SK-N-MC (cell line): ENCODE results near the gene IQSEC1.

Source experiments
- EZH2 ChIP-seq: fragments of 200-600 bp; sonication (generic); IDR thresholded peaks from one replicate; pipeline ENCODE4 v1.6.1; 2017; ENCODE audit warnings: antibody characterized with exemption
- POLR2AphosphoS5 ChIP-seq: IDR thresholded peaks from 2 replicates; pipeline ENCODE4 v1.6.1; 2012; ENCODE audit warnings: mild to moderate bottlenecking, low read depth, low read length, borderline replicate concordance

DNA sequence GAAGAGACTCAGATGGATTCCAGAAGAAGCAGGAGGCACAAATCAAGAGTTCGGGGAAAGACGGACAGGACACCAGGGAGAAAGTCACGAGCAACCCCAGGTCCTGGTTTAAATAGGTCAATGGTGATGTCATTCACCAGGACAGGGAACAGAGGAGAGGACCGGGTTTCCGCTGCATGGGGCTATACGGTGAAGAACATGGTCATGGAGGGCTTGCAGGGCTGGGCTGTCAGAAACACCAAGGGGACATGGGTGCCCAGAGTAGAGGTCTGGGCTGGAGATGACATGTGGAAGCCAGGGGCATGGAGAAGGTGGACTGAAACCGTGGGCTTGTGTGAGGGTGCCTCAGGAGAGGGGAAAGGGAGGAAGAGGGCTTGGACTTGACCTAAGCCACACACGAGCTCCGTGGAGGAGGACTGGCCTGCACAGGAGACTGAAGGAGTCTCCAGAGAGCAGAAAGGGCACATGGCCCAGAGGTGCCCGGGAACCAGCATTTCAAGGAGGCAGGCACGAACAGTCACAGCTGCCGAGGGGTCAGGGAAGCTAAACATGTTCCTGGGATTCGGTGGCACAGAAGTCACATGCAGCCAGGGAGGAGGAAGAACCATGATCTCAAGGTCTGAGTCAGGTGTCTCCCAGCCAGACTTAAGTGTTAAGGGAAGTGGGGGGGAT, 177.7 kb downstream of the IQSEC1 start:
- TF ChIP-seq EZH2 (no peak), POLR2AphosphoS5 (no peak)
